Stimulated activated naive CD4-positive, alpha-beta T cell (primary cell): ENCODE results near the gene BTRC.
A peak's percentile ranks its signal among the peaks of the same experiment; 100 is the strongest.
"Not testable (repeated sequence)": the region's sequence is repeated elsewhere in the genome, so short reads cannot be mapped to it uniquely, and the experiment has no call there.

Experiments used
- DNase-seq, 6 experiments: peaks; one replicate each; lab custom pipeline; 2025; lab: John Stamatoyannopoulos, UW

The BTRC gene

DNA sequence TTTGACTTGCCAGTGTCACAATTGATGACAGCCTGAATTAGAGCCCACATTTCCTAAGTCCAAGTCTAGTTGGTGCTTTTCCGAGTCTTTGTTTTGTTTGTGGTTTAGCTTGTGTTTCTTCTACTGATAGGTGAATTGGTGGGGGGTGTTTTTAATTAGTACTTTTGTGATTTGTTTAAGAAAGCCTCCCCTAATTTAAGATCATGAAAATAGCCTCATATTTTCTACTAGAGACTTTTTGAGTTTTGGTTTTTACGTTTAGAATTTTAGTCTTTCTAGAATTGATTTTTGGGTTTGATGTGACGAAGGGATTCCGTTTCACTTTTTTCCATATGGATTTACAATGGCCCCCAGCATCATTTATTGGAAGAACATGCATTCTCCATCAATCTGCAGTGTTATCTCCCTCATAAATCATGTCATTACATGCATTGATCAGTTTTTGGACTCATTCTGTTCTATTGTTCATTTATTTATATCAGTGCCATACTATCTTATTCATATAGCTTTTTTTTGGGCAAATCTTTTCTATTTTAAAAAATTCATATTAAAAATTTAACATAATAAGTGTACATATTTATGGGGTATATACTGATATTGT is 32.8 kb downstream of the BTRC start:
- DNase-seq: no peak

DNA sequence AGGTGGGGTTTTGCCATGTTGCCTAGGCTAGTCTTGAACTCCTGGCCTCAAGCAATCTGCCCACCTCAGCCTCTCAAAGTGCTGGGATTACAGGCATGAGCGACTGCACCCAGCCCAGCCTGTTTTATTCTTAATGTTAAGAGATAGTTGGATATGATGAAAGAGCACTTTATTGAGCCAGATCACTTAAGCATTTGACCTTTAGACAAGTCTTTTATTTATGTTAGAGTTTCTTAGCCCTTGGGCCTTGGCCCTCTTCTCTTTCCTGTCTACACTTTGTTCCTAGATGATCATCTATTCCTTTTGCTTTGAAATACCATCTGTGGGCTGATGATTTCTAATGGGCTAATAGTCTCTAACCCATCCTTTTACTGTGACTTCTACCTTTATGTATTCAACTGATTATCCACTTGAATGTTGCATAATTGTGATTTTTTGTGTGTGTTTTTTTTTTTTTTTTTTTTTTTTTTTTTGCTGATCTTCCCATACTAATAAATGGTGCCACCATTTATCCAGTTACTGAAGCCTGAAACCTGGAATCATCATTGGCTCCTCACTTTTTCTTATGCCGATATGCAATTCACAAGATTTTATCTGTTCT is 34.8 kb downstream of the BTRC start:
- DNase-seq: no peak

DNA sequence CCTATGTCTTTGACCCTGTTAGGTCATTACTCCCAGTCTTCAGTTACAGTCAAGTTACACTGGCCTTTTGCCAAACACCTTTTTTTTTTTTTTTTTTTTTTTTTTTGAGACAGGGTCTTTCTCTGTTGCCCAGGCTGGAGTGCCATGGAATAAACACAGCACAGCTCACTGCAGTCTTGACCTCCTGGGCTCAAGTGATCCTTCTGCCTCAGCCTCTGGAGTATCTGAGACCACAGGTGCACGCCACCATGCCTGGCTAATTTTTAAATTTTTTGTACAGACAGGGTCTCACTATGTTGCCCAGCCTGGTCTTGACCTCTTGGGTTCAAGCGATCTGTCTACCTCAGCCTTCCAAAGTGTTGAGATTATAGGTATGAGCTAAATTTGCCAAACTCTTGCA is 35.6 kb downstream of the BTRC start:
- not testable (repeated sequence) for DNase-seq

DNA sequence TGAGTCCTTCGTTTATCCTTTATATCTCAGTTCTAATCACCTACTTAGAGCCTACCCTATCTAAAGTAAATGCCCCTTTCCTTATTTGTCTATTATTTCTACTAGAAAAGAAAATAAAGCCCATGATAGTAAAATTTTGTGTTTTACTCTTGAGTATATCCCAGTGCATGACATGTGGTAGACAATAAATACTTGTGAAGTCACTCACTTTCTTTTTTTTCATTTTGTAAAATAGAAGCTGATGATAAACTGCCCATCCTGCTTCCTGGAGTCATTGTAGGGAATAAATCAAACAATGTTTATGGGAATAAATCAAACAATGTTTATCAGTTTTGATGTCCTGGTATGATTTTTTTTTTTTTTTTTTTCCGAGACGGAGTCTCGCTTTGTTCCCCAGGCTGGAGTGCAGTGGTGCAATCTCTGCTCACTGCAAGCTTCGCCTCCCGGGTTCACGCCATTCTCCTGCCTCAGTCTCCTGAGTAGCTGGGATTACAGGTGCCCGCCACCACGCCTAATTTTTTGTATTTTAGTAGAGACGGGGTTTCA is 36.1 kb downstream of the BTRC start:
- DNase-seq: no peak

DNA sequence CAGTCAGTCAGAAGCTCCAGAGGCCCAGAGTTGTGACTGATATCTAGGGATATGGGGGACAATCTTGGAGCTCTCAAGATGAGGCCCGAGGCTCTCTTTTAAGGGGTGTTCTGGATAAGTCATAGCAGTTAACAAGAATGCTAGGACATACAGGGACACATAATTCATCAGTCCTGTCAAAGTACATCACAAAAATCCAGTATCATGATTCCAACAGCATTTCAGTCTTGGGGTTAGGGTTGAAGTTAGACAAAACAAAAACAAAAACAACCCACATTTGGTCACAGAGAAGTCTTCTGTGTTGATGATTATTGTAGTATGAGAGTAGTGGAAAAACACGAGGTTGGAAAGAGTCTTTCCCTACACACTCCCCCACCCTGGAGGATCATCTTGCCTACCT is 39.4 kb downstream of the BTRC start:
- DNase-seq: no peak

- DNase-seq: no peak
Observed at GRCh38 chr10:101394524-101395133, 40.7 kb downstream of the BTRC start.

- DNase-seq: peak in 5 of 6 experiments; percentile 10 to 66 (median 51)
Observed at GRCh38 chr10:101397140-101397539, 43.2 kb downstream of the BTRC start.

- no peak for DNase-seq
Observed at GRCh38 chr10:101400585-101400984, 46.6 kb downstream of the BTRC start.

GRCh38 chr10:101402711-101403110 is 48.7 kb downstream of the BTRC start:
- DNase-seq: no peak

DNA sequence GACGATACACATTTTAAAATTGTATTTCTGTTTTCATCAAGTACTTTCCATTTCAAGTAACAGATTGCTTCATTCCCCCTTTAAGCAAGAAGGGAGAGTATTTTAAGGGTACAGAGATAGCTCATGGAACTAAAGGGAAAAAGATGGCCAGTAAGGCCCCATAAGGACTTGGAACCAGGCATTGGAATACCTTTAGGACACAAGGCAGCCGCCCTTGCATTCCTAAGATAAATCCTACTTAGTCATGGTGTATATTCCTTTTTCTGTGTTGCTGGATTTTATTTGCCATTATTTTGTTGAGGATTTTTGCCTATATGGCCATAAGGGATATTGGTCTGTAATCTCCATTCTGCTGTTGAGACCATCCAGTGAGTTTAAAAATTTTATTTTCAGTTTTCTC is 49.2 kb downstream of the BTRC start:
- no peak for DNase-seq

- DNase-seq: no peak
Observed at GRCh38 chr10:101405001-101405400, 51.0 kb downstream of the BTRC start.

DNA sequence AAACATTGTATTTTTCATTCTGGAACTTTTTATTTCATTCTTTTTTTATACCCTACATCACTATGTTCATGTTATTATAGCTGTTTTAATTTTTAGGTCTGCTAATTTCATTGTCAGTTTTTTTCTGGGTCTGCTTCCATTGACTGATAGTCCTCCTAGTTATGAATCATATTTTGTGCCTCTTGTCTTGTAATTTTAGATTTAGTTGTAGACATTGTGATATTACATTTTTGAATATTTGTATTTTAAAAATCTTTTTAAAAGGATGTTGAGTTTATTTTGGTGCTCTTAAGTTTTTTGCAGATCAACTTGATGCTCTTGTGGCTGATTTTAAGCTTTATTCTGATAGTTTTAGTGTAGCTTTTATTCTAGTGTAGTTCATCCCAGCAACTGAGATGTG is 57.6 kb downstream of the BTRC start:
- no peak for DNase-seq

- DNase-seq: no peak
Observed at GRCh38 chr10:101414034-101414433, 60.1 kb downstream of the BTRC start.

- DNase-seq: no peak
Observed at GRCh38 chr10:101415884-101416283, 61.9 kb downstream of the BTRC start.

DNA sequence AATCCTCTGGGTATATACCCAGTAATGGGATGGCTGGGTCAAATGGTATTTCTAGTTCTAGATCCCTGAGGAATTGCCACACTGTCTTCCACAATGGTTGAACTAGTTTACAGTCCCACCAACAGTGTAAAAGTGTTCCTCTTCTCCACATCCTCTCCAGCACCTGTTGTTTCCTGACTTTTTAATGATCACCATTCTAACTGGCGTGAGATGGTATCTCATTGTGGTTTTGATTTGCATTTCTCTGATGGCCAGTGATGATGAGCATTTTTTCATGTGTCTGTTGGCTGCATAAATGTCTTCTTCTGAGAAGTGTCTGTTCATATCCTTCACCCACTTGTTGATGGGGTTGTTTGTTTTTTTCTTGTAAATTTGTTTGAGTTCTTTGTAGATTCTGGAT is 68.0 kb downstream of the BTRC start:
- not testable (repeated sequence) for DNase-seq

- no peak for DNase-seq
Observed at GRCh38 chr10:101425535-101425934, 71.6 kb downstream of the BTRC start.

GRCh38 chr10:101428036-101428435 is 74.1 kb downstream of the BTRC start:
- no peak for DNase-seq

- DNase-seq: no peak
Observed at GRCh38 chr10:101429423-101429822, 75.5 kb downstream of the BTRC start.

DNA sequence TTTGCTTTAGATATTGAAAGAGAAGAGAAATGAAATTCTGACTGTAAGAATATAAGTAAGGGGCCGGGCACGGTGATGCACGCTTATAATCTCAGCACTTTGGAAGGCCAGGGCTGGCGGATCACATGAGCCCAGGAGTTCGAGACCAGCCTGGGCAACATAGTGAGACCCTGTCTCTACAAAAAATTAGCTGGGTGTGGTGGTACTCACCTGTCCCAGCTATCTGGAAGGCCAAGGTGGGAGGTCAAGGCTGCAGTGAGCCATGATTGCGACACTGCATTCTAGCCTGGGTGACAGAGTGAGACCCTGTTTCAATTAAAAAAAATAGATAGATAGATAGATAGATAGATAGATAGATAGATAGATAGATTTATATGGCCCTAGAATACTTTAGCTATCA is 82.3 kb downstream of the BTRC start:
- no peak for DNase-seq

DNA sequence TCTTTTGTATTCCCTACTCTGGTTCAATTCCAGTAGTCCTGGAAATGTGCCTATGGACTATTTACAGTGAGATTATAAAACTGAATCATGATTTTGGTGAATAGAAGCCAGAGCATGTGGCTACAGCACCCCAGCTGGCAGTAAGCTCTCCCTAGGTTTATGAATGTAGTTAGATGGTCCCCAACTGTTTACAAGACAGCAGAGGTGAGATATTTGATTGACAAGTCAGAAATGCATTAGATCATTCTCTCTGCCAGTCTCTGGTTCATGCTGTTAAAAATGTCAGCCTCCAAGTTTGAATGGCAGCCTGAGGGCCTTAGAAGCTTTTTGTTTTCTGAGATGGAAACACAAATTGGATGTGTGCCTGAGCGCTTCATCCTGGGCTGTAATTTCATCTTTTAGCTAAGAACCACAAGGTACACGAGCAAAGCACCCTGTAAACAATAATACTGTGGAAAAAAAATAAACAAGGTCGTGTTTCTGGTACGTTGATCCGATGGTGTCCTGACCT is 85.0 kb downstream of the BTRC start:
- no peak for DNase-seq

DNA sequence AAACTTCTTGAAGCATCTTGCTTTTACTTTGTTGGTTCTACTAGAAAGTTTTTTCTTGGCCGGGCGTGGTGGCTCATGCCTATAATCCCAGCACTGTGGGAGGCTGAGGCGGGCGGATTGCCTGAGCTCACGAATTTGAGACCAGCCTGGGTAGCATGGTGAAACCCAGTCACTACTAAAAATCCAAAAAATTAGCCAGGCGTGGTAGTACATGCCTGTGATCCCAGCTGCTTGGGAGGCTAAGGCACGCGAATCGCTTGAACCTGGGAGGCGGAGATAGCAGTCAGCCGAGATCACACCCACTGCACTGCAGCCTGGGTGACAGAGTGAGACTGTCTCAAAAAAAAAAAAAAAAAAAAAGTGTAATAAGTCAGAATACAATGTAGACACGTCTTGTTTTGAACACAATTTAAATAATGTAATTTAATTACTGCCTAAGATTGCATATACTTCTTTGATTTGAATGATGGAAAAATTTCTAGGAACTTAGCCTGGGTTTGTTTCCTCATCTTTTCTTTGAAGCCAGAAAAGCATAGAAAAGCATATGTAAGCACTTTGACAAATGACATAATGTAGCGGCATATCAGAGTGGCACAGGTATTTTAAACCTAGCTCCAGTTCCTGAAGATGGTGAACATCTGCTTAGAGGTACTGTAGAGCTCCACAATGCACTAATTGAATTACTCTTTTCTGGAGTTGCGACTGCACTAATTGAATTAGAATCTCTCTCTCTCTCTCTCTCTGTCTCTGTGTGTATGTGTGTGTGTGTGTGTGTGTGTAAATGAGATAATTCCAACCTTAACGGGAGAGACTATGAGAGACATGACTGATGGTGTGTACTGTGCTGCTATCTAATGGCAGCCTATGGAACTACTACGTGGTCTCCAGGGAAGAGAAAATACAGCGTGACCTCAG is 87.8 kb downstream of the BTRC start:
- peak in 3 of 6 experiments; percentile 12 to 25 (median 23) for DNase-seq

GRCh38 chr10:101442456-101442800 is 88.5 kb downstream of the BTRC start:
- DNase-seq: no peak
